ENCODE measurements around the gene GNPTG. TPM values are rescaled to one million over a fixed set of nuclear protein-coding genes. Genes with fewer than 3 reads are reported as not detected.

GNPTG gene
- total and polyA plus RNA-seq, 2 of the 8 experiments (the other 6 are each of a cell fraction or from before 2014, with no cell fraction given), result 26.2 to 51.2 TPM

DNA sequence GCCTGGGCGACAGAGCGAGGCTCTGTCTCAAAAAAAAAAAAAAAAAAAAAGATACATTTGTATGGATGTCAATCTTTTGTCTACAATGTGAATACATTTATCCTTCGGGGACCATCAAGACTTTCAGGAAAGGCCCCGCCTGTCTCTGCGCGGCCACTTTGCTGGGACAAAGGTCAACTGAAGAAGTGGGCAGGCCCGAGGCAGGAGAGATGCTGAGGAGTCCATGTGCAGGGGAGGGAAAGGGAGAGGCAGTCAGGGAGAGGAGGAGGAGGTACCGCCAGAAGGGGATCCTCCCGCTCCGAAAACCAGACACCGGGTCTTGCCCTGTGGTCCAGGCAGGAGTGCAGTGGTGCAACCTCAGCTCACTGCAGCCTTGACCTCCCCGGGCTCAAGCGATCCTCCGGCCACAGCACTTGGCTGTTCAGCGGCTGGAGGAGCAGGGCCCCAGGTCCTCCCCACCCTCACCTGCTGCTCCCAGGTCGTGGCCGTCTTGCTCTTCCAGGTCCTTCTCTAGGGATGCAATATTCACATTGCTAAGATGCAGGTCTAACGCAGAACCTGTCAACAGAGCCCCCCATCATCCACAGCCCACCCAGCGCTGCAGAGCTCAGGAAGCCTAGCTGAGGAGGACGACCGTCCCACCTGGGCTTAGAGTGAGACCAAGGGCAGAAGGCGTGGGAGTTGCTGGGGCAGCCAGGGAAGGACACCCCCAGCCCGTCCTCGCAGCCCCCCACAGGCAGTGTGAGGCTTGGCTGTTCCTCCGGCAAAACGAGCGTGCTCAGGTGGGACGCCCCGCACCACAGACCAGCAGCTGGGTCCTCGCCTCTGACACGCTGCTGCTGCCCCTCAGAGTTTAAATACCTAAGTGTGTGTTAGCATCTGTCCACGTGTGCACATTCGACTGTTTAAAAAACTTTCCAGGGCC, 19.6 kb downstream of the GNPTG start:
- Histone ChIP-seq H2BK15ac (ENCODE audit: low read length) (no peak overlapping the region), H3K9me3 (ENCODE audit: insufficient read depth in 2 of 2, low read depth in 1 of 2, low read length in 1 of 2) (no peaks in the 10 kb centered on the region), H4K8ac (ENCODE audit: extremely low read depth, insufficient read depth, low read length) (0 out of 2 replicates have a peak overlapping the region, but pooled peaks have one; percentile 51), H3K9ac (replicated peaks in 1 of 4; ENCODE audit: extremely low read depth in 1 of 4, low read depth in 3 of 4, low read length in 3 of 4) (no peak overlapping the region), H3K14ac (ENCODE audit: insufficient read length) (no peak overlapping the region), H3K27ac (ENCODE audit: low read depth, low read length) (no peak overlapping the region), H2AK5ac (ENCODE audit: low read depth, low read length) (no peak overlapping the region), H2AFZ (ENCODE audit: low read length) (no peak overlapping the region), H3K18ac (ENCODE audit: extremely low read depth, low read length) (no peak overlapping the region), H3K79me1 (ENCODE audit: low read depth, low read length) (peaks cover 8% of the 10 kb centered on the region), H2BK120ac (replicated peaks; ENCODE audit: low read depth, low read length) (no peak overlapping the region), H2BK20ac (ENCODE audit: low read length) (no peak overlapping the region), H4K91ac (replicated peaks; ENCODE audit: insufficient read length, low read length) (no peak overlapping the region), H4K20me1 (replicated peaks in 1 of 2; ENCODE audit: control insufficient read depth in 1 of 2, insufficient read depth in 2 of 2, low read length in 2 of 2) (peaks cover 3 to 12% of the 10 kb centered on the region in 2 experiments), H3K4me2 (ENCODE audit: insufficient read depth in 1 of 2, low read depth in 2 of 2, low read length in 2 of 2) (no peak overlapping the region), H3K4me1 (replicated peaks in 1 of 4; ENCODE audit: control insufficient read depth in 3 of 4, insufficient read depth in 4 of 4, low read length in 3 of 4) (no peaks in the 10 kb centered on the region), H3K27me3 (replicated peaks in 1 of 4; ENCODE audit: control insufficient read depth in 3 of 4, extremely low read depth in 1 of 4, insufficient read depth in 3 of 4, low read length in 3 of 4) (no peaks in the 10 kb centered on the region), H3K23me2 (ENCODE audit: low read depth, low read length) (no peaks in the 10 kb centered on the region), H3K4me3 (ENCODE audit: extremely low read depth in 1 of 4, insufficient read depth in 2 of 4, low read depth in 3 of 4, low read length in 4 of 4) (no peak overlapping the region), H3K79me2 (ENCODE audit: control insufficient read depth in 1 of 2, insufficient read depth in 2 of 2, low read length in 2 of 2) (no peaks in the 10 kb centered on the region; a peak in 1 of 4 replicates), H3K56ac (replicated peaks; ENCODE audit: insufficient read length, low read depth, low read length) (no peak overlapping the region), H3K4ac (replicated peaks; ENCODE audit: insufficient read length, low read depth, low read length) (no peak overlapping the region), H4K5ac (ENCODE audit: insufficient read length, low read depth, low read length) (no peak overlapping the region), H3K23ac (ENCODE audit: insufficient read length) (no peak overlapping the region), H2BK12ac (ENCODE audit: low read depth, low read length) (no peak overlapping the region), H2BK5ac (ENCODE audit: low read depth, low read length) (no peak overlapping the region; the same call in 1 of the 2 replicates), H3K36me3 (ENCODE audit: control insufficient read depth in 2 of 4, insufficient read depth in 4 of 4, low read length in 3 of 4) (peaks cover 0 to 29% (median 0%) of the 10 kb centered on the region in 4 experiments; a peak in 3 of 8 replicates)
- CTCF ChIA-PET (ENCODE audit: partially characterized antibody), result interaction anchor here (0.6 to 2.3 kb wide), 11 partner anchors 9 to 119 kb away, joined by 3 to 10 read pairs (median 4); no protein-coding TSS in a partner anchor
- POLR2A ChIA-PET (ENCODE audit: partially characterized antibody), result interaction anchor here (0.7 to 0.9 kb wide), 2 partner anchors 55 to 70 kb away, joined by 3 to 4 read pairs; no protein-coding TSS in a partner anchor
- DNase-seq (ENCODE audit: low read depth in 1 of 2, low spot score in 2 of 2), result no peak
- FAIRE-seq, result no peak
- WGBS, 2 experiments (ENCODE audit: extremely low coverage in 1 of 2, insufficient coverage in 1 of 2, insufficient read length in 1 of 2, insufficient replicate concordance in 2 of 2, low coverage in 1 of 2, low lambda C conversion rate in 2 of 2, missing lambda C conversion rate in 1 of 2), result 92% methylated on average over 33 of the region's 33 CpGs; no CpG with 5 or more reads in 1 of the 2 experiments
- TF ChIP-seq RFX5 (IDR thresholded peaks at IDR 0.05; ENCODE audit: borderline replicate concordance, low read depth, low read length) (no peak), POLR2A (IDR thresholded peaks at IDR 0.05; ENCODE audit: control extremely low read depth in 1 of 2, low read depth in 2 of 2, low read length in 2 of 2) (no peak), RXRA (IDR thresholded peaks at IDR 0.05; ENCODE audit: insufficient read depth, low read depth, low read length) (no peak), CREB1 (IDR thresholded peaks at IDR 0.05) (no peak), POU5F1 (IDR thresholded peaks at IDR 0.05; ENCODE audit: low read depth, low read length) (no peak), ASH2L (IDR thresholded peaks at IDR 0.05; ENCODE audit: low read length) (no peak), GABPA (IDR thresholded peaks at IDR 0.05; ENCODE audit: borderline replicate concordance, insufficient read depth, low read length) (no peak), MAFK (IDR thresholded peaks at IDR 0.05; ENCODE audit: low read depth, low read length) (no peak), BCL11A (IDR thresholded peaks at IDR 0.05; ENCODE audit: low read depth in 2 of 2, low read length in 2 of 2) (no peak), BACH1 (IDR thresholded peaks at IDR 0.05; ENCODE audit: low read length) (no peak), SRF (IDR thresholded peaks at IDR 0.05; ENCODE audit: low read depth, low read length) (no peak), JUN (IDR thresholded peaks at IDR 0.05; ENCODE audit: low read depth, low read length) (no peak)
